Activated CD4-positive, alpha-beta T cell treated with anti-CD3 and anti-CD28 coated beads, Interleukin-2, amount 50 U/mL, for 4 hours (primary cell): ENCODE measurements around the gene NRAS.
"Not testable (repeated sequence)": the region's sequence is repeated elsewhere in the genome, so short reads cannot be mapped to it uniquely, and the experiment has no call there.

Experiments
- DNase-seq, 2 experiments: peaks; one replicate each; pipeline ENCODE4 v3.0.0-alpha.2; 2020

Gene NRAS

DNA sequence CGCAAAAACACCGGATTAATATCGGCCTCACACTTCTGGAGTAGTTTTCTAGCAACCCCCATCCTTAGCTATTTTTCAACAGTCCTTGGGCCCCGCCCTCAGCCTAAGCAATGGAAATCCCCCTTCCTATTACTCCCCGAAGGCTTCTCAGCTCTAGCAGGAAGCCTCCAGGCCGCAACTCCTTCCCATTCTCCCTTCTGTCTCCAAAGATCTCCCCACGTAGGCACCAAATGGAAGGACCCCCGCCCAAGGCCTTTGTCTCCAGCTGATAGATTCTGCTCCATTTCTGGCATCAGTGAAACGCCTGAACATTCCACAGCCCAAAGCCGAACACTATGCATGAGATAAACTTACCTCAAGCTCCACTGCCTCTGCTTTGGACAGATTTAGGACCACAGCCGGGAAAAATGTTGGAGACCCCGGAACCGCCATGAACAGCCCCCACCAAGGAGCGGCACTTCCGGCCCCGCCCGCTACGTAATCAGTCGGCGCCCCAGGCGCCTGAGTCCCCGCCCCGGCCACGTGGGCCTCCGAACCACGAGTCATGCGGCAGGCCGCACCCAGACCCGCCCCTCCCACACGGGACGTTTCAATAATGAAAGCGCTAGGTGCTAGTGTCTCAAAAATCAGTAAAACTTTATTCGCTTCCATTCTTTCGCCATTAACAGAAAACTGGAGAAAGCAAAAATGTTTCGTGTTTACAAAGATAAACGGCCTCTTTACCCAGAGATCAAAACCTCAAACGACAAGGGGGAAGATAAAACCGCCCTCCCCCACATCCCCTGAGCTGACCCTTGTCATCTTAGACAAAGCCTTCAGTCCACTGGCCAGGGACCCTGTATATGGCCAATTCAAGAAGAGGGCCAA is at the start of gene NRAS:
NRAS (minus strand) TSS at position 468 of the 867 bp plus-strand sequence. CDS start 611 bp downstream, outside the sequence.
- DNase-seq = peak; percentile 94 to 95

DNA sequence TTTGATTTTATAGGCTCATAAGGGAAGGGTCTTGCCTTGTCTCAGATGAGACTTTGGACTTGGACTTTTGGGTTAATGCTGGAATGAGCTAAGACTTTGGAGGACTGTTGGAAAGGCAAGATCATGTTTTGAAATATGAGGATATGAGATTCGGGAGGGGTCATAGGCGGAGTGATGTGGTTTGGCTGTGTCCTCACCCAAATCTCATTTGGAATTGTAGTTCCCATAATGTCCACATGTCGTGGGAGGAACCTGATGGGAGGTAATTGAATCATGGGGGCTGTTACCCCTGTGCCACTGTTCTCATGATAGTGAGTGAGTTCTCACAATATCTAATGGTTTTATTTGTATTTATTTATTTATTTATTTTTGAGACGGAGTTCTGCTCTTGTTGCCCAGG is 48.1 kb upstream of the NRAS start:
- DNase-seq = no peak

DNA sequence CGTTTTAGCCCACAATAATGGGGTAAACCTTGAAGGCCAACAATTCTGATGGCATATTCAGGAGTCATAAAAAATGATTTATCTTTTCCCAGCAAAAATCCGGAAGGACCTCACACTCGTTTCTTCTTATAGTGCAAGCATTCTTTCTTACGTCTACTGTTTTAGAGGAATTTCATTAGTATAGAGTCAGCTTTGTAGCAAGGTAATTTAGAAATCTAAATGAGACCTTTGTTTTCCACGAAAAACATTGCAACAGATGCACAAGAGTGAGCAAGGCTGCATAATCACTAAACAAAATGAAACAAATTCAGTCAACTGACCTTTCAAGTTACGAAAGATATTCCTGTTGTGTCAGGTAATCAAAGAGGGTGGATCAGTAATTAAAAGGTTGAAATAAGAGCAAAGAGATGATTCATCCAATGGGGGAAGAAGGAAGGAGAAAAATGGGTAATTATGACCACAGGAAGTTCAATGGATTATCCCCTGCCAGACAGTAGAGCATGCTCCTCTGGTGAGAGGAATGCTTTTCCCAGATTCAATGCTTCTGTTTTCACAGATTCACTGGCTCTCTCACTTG is 41.8 kb upstream of the NRAS start:
- no peak for DNase-seq

DNA sequence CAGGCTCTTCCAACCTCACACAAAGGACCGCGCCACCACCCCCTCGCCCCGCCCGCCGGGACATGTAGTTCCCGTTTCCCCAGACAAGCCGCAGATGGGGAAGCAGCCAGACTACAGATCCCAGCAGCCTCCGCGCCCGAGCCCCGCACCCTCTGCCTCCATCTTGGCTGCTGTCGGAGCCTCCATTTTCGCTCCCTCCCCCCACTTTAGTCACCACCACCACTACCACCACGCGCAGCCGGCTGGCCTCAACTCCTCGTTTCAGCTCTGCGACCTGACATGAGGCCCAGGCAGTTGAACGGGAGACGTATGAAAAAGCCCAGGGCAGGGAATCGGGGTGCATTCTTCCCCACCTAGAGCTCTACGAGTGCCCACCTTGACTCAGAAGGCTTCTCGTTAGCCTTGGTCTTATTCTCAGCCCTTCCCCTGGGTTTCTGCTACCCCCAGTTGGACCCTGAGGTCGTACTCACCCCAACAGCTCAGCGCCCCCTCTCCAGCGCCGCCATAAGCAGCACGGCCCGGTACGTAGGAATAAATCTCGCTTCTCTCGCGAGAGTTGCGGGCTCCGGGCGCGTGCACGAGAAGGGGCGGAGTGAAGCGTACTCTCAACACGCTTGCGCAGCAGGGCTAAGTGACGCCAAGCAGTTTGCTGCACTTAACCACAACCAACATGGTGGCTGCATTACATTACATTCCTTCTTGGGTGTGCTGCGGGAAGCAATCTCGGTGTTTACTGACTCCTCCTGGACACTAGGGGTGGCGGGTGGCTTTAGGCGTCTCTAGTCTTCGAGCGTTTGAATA is 41.1 kb upstream of the NRAS start, which contains the start of gene CSDE1:
CSDE1 (minus strand) TSS at position 530 of the 801 bp plus-strand sequence. CDS start 18,094 bp downstream, outside the sequence.
- peak; percentile 96 to 97 for DNase-seq

DNA sequence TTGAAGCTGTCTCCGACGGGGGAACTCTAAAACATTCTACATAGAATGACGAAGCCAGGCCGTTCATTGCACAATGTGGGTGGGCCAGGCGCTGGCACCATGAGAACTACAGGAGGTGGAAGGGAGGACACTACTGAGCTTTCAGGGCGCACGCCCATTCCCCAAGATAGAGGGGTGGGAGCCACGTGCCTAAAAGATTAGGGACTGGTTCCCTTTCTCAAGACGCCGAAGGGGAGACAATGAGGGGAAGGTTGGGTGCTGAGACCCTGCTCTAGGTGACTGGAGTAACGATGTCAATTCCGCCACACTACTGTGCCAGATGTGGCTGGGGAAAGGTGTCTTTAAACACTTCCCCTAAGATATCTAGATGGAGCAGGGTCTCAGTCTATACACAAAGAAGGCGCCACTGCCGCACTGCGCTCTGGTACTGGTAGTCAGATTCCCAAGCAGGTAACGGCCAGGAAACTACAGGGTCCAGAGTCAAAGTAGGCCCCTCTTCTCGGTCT is 40.4 kb upstream of the NRAS start:
- no peak for DNase-seq

DNA sequence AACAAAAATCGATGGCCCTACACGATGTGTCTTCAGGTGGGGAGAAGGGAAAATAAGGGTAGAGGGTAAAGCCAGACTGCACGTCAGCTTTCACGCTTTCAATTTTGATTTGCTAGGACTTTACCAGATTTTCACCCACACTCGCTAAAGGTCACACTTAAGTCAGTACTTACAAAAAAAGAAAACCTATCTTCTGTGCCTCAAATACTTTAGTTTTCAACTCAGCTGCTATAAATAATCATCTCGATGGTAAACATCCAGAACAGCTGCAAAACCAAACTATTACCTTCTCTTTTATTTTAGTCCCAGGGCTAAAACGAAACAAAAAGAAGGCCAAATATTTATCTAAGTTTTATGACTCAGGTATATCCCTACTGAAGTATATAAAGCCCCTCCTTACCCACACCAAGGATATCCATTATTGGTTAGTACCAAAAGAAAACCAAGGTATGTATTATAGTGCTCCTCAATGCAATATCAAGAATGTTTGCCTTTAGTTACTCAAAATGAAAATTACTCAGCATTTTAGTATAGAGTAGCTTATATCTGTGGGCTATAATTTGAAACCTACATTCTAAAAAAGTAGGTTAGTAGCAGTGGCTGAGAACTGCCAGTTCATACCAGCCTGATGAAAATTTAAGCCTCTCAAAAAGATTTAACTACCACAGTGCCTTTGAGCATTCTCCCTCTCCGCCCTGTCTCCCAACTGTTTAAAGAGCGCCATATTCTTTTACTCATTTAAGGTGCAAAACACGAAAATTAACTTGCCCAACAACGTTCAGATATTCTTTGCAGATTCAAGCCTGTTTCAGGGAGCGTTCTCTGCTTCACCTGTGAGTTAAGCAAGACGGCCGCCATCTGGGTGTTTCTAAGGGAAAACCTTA is 39.7 kb upstream of the NRAS start:
- DNase-seq = no peak

DNA sequence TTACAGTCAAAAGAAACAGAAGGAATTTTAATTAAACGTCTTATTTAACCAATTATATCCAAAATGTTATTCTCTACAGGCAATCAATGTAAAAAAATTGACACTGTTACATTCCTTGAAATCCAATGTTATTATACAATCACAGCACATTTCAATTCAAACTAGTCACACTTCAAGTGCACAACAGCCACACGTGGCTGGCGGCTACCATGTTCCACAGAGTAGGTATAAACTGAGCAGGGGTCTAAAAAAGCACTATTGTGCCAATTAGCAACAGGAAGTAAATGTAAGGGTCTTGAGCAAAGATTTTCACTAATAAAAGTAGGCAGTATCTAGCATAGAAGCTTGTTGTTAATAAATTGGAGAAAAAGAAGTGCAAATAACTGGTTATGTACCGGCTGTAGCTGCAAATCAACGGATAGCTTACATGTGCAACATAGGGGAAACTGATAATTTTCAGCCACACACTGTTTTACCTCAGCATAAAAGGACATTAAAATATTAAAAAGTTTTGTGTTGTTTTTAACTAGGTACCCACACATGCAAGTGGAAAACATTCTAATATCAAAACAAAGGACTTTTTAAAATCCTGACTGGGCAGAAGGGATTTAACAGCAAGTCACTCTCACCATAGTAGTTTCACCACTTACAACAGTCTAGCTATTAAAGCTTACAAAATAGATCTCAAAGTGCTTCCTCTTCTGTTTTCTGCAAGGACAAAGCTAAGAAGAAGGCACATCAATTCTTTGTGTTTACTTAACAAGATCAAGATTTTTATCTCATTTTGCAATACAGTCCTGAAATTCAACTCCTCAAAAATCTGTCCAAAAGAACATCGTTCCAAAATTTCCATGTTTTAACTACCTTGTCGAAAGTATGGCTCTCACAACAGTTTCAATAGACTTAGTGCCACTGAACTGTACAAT is 38.7 kb upstream of the NRAS start:
- no peak for DNase-seq

DNA sequence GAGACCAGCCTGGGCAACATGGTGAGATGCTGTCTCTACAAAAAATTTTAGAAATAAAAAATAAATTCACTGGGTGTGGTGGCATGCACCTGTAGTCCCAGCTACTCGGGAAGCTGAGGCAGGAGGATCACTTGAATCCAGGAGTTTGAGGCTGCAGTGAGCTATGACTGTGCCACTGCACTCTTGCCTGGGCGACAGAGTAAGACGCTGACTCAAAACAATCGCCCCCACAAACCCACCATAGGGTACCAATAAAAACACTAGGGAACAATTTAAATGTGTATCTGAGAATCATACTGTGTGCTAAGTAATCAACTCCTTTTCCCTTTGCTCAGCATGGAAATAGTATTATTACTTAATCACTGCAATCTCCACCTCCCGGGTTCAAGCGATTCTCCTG is 37.1 kb upstream of the NRAS start:
- DNase-seq = not testable (repeated sequence)

DNA sequence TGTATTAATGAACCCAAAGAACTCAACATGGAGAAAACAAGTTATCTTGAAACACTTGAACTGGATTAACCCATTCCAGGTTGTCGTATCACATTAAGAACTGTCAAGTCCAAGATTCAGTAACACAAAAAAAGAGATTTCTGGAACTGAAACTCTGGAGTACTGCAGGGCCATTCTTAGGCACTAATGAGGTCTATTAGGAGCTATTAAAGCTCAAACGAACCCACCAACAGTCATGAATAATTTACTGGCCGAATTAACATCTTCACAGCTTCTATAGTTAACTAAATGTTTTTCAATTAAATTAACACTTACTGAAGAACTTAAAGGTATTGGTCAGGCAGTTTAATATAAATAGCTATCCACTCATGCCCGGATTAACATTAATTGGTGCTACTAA is 36.6 kb upstream of the NRAS start:
- no peak for DNase-seq

DNA sequence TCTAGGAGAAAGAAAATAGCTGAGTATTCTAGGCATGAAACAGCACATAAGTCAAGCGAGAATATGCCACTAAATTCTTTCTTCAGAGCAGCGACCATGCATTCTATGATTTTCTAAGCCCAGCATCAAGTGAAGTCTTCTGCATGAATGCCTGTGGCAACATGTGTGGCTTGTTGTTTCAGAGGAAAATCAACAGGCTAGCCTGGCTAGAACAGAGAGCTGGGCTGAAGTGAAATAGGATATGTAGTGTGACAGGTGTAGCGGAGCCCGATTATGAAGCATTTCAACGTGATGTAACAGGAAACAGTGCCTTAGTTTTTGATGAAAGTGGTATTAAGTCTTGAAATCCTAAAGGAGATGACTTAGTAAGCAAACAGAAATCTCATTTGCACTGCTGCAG is 34.2 kb upstream of the NRAS start:
- DNase-seq = no peak

DNA sequence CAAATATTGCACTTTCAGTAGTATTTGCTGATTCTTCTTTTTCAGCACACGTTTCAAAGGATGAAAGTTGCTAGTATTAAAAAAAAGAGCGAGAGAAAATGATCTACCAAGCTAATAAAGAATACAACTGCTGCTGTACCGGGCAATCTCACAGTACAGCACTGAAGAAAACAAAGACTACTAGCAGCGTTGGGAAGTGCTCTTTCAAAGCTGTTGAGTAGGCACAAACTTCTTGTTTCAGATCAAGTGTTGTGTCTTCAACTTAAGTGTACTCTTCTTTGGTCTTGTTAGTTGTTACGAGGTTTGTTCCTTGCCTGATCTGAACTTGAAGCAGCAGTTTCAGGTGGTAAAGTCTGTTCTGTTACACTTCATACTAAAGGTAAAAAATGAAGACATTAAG is 33.3 kb upstream of the NRAS start:
- no peak for DNase-seq

DNA sequence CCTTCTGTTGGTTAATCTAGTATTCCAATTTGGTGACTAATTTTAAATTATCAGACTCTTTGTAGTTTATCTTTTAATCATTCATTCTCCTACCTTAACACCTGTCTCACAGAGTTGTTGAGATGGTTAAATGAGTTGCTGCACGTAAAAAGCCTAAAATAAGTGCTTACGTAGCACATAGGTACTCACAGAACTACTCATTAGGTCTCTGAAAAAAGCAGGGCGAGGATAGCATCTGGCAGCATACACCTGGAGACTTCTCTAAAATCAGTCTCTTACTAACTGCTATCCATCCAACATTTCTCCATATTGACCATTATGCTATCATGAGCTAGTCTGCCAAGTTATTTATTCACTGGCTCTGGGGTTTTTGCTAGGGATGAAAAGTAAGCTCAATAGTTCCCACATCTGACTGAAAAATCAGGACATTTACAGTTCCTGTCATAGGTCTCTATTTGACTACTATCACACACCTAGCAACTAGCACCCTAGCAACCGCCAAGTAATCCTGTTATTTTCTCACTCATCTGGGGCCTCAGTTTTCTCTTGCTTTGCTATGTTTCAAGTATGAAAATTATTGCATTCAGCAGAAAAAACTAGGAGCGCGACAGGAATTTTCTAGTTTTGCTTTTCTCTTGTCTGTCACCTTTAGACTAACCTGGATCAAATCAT is 30.0 kb upstream of the NRAS start:
- no peak for DNase-seq

DNA sequence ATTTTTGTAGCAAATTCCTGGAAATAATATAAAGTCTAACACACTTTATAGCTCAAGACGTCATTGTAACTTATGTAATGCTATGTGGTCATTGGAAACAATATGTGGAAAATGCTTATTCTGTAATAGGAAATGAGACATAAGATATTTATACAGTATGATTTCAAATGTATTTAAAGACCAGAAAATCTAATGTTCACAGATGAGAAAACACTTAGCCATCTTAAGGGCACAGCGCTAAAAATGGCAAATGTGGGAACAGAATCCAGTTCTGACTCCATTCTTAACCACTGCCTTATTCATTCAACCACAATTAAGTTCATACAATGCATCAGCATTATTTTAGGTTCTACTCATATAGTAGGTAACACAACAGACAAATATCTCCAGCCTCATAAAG is 28.7 kb upstream of the NRAS start:
- no peak for DNase-seq

DNA sequence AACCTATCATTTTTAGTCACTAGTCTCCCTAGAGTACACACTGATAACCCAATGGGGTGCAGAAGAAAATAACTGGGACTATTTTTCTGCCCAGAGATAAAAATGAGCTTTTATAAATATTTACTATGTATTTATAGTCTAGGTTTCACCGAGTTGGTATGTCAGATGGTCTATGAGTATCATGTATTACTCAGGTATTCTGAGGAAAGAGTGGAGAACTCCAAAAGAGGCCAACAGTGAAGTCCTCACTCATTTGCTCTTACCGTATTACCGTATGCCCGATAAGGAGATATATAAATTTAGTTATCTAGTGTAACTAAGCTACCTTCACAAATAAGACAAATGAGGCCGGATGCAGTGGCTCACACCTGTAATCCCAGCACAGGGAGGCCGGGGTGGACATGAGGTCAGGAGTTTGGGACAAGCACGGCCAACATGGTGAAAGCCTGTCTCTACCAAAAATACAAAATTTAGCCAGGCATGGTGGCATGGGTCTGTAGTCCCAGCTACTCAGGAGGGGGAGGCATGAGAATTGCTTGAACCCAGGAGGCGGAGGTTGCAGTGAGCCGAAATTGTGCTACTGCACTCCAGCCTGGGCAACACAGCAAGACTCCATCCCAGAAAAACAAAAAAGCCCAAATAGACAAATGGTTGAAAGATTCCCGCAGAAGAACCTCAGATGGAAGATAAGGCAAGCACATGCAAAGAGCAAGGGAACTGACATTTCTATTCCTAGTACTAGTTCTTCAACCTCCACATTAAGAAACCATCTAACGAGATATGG is 25.6 kb upstream of the NRAS start:
- no peak for DNase-seq

DNA sequence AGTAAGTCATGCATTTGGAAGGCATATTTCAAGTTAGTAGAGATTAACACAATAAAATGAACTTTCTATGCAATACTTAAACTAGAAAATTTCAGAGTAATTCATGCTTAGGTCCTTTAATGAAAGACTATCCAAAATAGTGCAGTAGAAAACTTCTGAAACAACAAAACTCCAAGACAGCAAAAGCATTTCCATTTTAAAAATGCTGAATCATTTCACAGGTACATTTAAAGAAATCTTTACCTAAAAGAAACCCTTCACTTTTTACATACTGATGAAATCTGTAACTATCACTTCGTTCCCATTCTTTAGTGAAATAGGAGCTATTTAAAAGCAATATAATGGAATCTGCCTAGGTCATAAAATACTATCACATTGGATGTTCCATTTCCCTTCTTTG is 23.8 kb upstream of the NRAS start:
- DNase-seq = no peak

DNA sequence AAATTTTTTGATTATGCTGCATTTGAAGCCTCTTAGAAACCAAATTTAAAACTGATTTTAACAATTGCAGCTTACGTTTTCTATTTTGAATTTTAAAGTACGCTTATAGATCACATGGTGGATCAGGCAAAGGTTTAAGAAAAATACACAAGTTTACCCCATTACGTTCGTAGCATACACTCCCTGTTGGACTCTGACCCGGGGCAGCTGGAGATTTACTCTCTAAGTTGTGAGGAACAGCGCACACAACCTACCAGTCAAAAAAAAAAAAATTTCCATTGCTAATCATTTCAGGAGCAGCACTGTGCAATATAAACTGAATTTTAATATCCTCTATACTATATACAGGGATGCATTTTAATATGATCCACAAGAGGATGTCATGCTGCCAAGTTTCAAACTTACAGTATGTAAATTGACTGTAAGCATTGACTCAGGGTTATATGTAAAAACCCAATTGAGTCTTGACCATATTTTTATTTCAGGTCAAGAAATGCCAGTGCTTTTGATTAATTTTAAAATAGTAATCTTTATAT is 20.8 kb upstream of the NRAS start:
- DNase-seq = no peak

DNA sequence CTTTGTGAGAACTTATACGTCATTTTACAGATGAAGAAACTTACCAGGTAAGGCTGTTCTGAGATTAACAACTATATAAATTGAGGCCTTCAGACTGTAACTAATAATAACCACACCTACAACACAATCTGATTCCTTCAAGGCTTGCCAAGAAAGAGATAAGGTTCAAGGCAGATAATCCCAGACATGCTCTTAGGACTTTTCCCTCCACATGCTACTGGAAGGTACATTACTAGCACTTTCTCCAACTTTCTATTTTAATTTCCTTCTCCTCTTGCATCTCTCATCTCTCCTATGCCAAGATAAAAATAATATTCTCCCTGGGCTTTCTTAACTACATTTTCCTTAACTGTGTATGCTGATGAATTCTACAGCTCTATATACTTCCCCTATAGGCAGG is 18.9 kb upstream of the NRAS start:
- no peak for DNase-seq

DNA sequence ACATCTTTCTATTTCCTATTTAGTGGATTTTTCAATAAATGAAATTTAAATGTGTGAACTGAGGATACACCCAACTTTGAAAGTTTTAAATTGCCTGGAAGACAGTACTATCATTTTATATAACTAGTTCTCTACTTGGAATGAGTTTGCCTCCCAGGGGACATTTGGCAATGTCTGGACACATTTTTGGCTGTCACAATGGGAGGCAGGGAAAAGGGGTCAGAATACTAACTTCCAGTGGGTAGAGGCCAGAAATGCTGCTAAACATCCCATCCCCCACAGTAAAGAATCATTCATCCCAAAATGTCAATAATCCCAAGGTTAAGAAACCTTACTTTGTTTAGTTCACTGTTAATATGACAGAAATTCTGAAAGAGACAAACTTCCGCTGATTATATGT is 13.2 kb upstream of the NRAS start:
- DNase-seq = no peak

DNA sequence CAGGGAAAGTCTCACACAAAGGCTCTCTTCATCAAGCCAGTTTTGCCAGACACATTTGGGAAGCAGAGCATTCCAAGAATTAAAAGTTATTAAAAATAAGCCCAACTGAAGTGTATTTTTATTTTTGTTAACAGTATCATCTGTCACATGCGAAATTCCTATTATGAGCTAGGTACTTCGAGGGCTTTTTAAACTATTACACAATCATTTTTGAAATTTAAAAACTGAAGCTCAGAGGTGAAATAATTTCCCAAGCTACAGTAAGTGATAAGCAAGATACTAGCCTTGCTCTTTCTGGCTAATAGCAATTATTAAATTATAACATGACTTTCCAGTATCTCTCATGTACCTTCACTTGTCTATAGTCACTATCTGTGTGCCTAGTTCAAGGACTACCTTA is 12.0 kb upstream of the NRAS start:
- no peak for DNase-seq

DNA sequence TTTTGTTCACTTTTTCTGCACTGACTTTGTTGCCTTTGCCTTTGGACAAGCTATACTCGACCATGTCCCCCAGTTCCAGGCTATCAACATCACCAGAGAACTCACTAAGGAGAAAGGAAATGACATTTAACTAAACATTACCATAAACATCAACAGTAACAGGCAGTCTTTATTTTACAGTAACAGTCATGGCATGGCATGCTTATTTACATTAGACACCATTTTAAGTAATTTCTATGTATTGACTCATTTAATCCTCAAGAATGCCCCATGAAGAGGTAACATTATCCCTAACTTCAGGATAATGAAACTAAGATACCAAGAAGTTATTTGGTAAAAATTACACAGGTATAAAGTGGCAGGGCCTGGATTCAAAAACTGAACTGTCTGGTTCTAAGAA is 8.7 kb upstream of the NRAS start:
- DNase-seq = no peak
